HG03280 (cell line): ENCODE results near the gene MFGE8.

ENCODE experiments used
- ATAC-seq: cut with Tn5 transposase; IDR thresholded peaks from one replicate; pipeline ENCODE4 v1.9.1; 2021; ENCODE audit warnings: mild to moderate bottlenecking, moderate library complexity; ENCODE audit not compliant: unreplicated experiment

The MFGE8 gene

GRCh38 chr15:88920186-88920891 is 7.2 kb upstream of the MFGE8 start:
- no peak for ATAC-seq

- ATAC-seq: no peak
Observed at GRCh38 chr15:88918738-88919137, 5.6 kb upstream of the MFGE8 start.

GRCh38 chr15:88917760-88918159 is 4.6 kb upstream of the MFGE8 start:
- no peak for ATAC-seq

GRCh38 chr15:88915354-88915753 is 2.2 kb upstream of the MFGE8 start:
- ATAC-seq: no peak

- ATAC-seq: no peak
Observed at GRCh38 chr15:88913850-88914169, 631 bp upstream of the MFGE8 start.

- ATAC-seq: no peak
Observed at GRCh38 chr15:88912500-88912921, 668 bp downstream of the MFGE8 start.

GRCh38 chr15:88911766-88912118 is 1.4 kb downstream of the MFGE8 start:
- no peak for ATAC-seq

GRCh38 chr15:88909956-88910831 is 3.0 kb downstream of the MFGE8 start:
- ATAC-seq: no peak

- ATAC-seq: no peak
Observed at GRCh38 chr15:88908697-88909621, 4.2 kb downstream of the MFGE8 start.

- no peak for ATAC-seq
Observed at GRCh38 chr15:88908123-88908522, 5.1 kb downstream of the MFGE8 start.

- ATAC-seq: no peak
Observed at GRCh38 chr15:88907111-88907510, 6.1 kb downstream of the MFGE8 start.

- ATAC-seq: no peak
Observed at GRCh38 chr15:88906551-88906950, 6.6 kb downstream of the MFGE8 start.

GRCh38 chr15:88906130-88906529 is 7.0 kb downstream of the MFGE8 start:
- no peak for ATAC-seq

- no peak for ATAC-seq
Observed at GRCh38 chr15:88905576-88905975, 7.6 kb downstream of the MFGE8 start.

GRCh38 chr15:88904624-88905327 is 8.4 kb downstream of the MFGE8 start:
- peak; percentile 85 for ATAC-seq

GRCh38 chr15:88904257-88904623 is 8.9 kb downstream of the MFGE8 start:
- ATAC-seq: no peak

- no peak for ATAC-seq
Observed at GRCh38 chr15:88902846-88903245, 10.3 kb downstream of the MFGE8 start.

- no peak for ATAC-seq
Observed at GRCh38 chr15:88902221-88902835, 10.9 kb downstream of the MFGE8 start.

- ATAC-seq: no peak
Observed at GRCh38 chr15:88901508-88902220, 11.5 kb downstream of the MFGE8 start.

- no peak for ATAC-seq
Observed at GRCh38 chr15:88900982-88901418, 12.2 kb downstream of the MFGE8 start.
